Activated effector memory CD4-positive, alpha-beta T cell treated with anti-CD3 and anti-CD28 coated beads, Interleukin-2, amount 50 U/mL, for 16 hours (primary cell): ENCODE data around the gene BMX.

ENCODE experiments used
- DNase-seq: peaks from one replicate; pipeline ENCODE4 v3.0.0-alpha.2; 2020

Gene BMX

DNA sequence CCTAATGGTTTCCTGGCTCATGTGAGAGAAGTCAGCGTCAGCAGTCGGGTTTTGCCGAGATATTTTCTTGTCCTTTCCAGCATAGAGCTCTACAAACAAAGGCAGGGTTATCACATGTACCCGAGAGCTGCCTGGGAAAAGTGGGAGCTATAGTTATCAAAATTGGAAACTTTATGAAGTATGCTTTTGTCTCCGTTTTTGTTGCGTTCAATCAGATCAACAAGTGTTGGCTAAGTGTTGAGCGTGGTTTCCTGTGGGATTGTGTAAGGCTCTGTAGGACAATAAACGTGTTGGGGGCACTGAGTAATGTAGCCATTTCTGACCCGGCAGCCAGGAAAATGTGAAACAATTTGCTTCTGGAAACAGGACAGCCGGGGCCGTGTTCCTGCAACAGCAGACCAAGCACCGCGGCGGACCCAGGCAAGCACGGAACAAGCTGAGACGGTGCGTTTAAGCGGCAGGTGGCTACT lies at the start of gene BMX:
TSS of gene BMX (plus strand) at position 311 of the 470 bp plus-strand sequence. CDS start 7,547 bp downstream, outside the sequence.
- DNase-seq: no peak

GRCh38 chrX:15451913-15452312 lies 48.7 kb upstream of the BMX start:
- DNase-seq: no peak

- no peak for DNase-seq
Measured at GRCh38 chrX:15464704-15465103, 35.9 kb upstream of the BMX start.

- no peak for DNase-seq
Measured at GRCh38 chrX:15465347-15465746, 35.3 kb upstream of the BMX start.

GRCh38 chrX:15465896-15466651 lies 34.5 kb upstream of the BMX start:
- no peak for DNase-seq

GRCh38 chrX:15468036-15468435 lies 32.6 kb upstream of the BMX start:
- DNase-seq: no peak

- no peak for DNase-seq
Measured at GRCh38 chrX:15469613-15470012, 31.0 kb upstream of the BMX start.

GRCh38 chrX:15471028-15471427 lies 29.6 kb upstream of the BMX start:
- peak; percentile 79 for DNase-seq

- no peak for DNase-seq
Measured at GRCh38 chrX:15472531-15472930, 28.1 kb upstream of the BMX start.

DNA sequence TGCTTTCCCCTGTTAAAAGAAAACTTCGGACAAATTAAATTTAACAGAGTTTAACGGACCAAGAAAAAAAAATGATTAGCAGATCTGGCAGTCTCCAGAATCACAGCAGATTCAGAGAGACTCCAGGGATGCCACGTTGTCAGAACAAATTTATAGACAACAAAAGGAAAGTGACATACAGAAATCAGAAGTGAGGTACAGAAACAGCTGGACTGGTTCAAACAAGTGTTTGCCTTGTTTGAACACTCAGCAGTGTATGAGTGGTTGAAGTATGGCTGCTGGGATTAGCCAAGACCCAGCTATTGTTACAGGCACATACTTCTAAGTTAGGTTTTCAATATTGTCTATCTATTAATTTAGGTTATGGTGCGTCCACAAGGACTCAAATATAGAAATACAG lies 26.6 kb upstream of the BMX start:
- no peak for DNase-seq

- no peak for DNase-seq
Measured at GRCh38 chrX:15475021-15475420, 25.6 kb upstream of the BMX start.

DNA sequence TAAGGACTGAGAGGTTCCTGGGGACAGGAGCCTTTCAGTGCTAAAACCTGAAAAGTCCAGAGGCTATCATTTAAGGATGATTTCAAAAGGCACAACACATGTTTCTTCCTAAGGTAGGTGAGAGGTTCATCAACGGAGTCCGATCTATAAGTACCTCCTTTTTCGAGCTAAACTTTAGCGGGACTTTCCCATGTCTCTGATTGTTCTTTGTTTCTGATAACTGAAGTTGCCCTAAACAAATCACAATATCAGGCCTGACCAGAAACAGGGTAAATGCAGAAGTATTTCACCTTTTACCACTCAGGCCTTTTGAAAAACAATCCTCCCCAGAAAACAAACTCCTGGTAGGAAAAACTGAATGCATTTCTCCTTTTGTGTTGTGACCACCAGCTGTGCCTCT lies 25.1 kb upstream of the BMX start:
- DNase-seq: no peak

GRCh38 chrX:15483891-15484290 lies 16.7 kb upstream of the BMX start:
- no peak for DNase-seq

DNA sequence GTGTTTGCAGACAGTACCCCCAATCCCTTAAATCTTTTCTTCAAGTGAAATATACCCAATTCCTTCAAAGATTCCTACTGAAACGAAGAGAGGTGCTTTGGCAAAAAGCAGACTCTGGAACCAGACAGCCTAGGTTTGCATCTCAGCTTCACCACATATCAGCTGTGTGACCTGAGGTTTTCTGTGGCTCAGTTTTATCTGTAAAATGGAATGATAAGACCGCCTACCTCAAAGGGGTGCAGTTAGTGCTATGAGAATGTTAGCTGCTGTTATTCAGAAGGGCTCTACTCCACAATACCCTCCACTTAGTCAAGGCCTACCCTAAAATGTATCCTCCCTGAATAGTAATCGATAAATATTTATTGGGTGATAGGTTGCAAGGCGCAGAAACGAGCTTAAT lies 8.1 kb upstream of the BMX start:
- DNase-seq: no peak

- peak; percentile 80 for DNase-seq
Measured at GRCh38 chrX:15493118-15493962, 7.3 kb upstream of the BMX start, which contains the start of gene PIR. TSS of gene PIR (minus strand) at chrX:15493333. CDS start at chrX:15491257, 2,076 bp downstream.

DNA sequence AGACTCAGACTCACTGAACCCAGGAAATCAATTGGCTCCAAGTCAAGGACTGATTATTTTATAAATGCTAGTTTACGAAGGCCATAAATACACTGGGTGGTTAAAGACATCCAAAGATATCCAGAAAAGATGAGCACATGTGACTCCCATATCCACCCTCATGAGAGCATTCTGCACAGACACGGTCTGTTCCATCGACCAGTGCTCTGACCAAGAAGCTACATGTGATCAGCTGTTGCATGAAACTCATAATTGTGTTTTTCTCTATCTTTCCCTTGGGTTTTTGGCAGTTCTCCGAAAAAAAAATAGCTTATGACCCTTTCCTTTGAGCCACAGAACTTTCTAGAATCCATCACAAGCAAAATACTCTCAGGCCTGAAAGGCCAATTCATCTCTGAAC lies 4.8 kb upstream of the BMX start:
- DNase-seq: no peak

- no peak for DNase-seq
Measured at GRCh38 chrX:15496824-15497223, 3.8 kb upstream of the BMX start.

GRCh38 chrX:15497865-15498264 lies 2.7 kb upstream of the BMX start:
- peak; percentile 72 for DNase-seq

- no peak for DNase-seq
Measured at GRCh38 chrX:15498741-15499140, 1.9 kb upstream of the BMX start.

GRCh38 chrX:15499976-15500375 lies 631 bp upstream of the BMX start:
- DNase-seq: no peak

DNA sequence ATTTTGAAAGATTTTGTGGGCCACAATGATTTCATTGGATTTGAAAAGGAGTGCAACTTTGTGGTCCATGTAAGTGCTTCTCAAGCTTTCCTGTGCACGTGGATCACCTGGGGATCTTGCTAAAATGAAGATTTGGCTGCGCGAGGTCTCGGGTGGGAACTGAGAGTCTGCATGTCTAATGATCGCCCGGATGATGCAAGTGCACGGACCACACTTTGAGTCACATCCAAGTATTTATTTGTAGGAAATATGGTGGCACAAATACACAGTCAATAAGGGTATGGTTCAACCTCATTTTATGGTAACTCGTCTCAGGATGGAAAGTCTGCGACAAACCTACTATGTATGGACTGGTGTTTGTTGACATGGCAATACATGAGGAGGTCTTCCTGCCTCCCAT lies 899 bp downstream of the BMX start:
- DNase-seq: no peak

DNA sequence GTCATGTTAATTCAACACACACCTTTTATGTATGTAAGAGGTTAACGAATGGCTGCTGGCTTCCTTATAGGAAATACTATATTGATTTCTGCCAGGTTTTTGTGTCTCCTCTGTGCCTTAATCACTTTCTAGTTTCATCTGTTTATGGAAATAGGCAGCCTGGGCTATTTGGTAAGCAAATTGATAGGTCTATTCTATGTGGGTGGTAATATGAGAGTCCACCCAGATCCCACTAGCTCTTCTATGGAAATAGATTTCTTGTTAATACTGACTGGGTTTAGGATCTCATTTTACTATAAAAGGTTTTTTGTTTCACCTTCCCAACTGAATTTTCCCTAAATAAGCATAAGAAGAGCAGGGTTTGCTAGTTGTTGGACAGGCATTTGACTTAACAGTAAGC lies 4.1 kb downstream of the BMX start:
- no peak for DNase-seq

GRCh38 chrX:15505101-15505500 lies 4.5 kb downstream of the BMX start:
- DNase-seq: no peak

DNA sequence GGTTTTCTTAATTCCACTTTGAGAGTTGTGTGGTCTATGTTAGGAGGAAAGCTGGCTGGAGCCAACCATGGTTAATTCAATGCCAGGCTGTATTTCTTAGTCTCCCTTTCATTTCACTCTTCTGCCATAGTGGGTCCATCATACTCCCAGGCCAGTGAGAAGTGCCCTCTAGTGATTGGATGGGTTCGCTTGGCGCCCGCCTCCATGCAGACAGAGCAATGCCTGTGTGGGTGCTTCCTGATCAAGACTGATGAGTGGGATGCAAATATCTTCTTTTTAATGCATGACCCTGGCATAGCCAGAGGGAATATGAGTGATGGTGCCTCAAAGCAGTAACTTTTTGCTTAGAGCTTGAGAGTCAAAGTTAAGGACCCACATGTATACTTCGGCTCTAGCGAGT lies 6.4 kb downstream of the BMX start:
- DNase-seq: no peak
